HepG2 (cell line): ENCODE data around the gene FMO3. TPM values are rescaled to one million over a fixed set of nuclear protein-coding genes. Genes with fewer than 3 reads are reported as not detected.

ENCODE experiments used
- ATAC-seq: fragments of 200-7000 bp; cut with Tn5 transposase; 3 replicates; pipeline ENCODE4 v1.9.1; 2020; ENCODE audit warnings: mild to moderate bottlenecking, moderate library complexity
- BruUV-seq: library from RNA; stranded (reverse); fragments of 400-500 nt; replicated peaks from 2 replicates; lab custom pipeline; 2021; lab: Mats Ljungman, UMichigan
- CTCF ChIA-PET: fragments of 300-600 bp; formaldehyde crosslinking; extraction: SDS; loops from one replicate; lab custom pipeline; 2021; ENCODE audit warnings: low total read pairs, inconsistent platforms, low intra/inter-chr PET ratio; lab: Yijun Ruan, JAX
- POLR2A ChIA-PET: fragments of 350-600 bp; sonication (Branson Sonifier 250); formaldehyde crosslinking; loops from one replicate; lab custom pipeline; 2020; ENCODE audit warnings: antibody characterized with exemption, inconsistent platforms; lab: Yijun Ruan, JAX
- DNase-seq: peaks from one replicate; pipeline ENCODE4 v3.0.0-alpha.2; 2015; ENCODE audit warnings: low spot score
- FAIRE-seq: peaks from 3 replicates; lab custom pipeline; 2011; peaks lifted over from hg19 to GRCh38; lab: Jason Lieb, UNC
- H2AFZ ChIP-seq: one replicate; pipeline ENCODE4 v1.6.1; 2011; ENCODE audit warnings: low read length, inconsistent platforms
- H3K27ac ChIP-seq: fragments of 300-600 bp; 3 replicates; pipeline ENCODE4 v1.8.0; 2011; ENCODE audit warnings: mixed run types, mild to moderate bottlenecking, mixed read lengths, low read length, inconsistent platforms; ENCODE audit not compliant: insufficient read depth; ENCODE audit errors: extremely low read length
- H3K27me3 ChIP-seq, 2 experiments: fragments of 200-600 bp in 1 of 2; 2 replicates in 1 of 2; 3 replicates in 1 of 2; pipeline versions ENCODE4 v1.6.0 to v1.8.0; 2011; ENCODE audit warnings: low read length in 2 of 2, mild to moderate bottlenecking in 2 of 2, moderate library complexity in 2 of 2, inconsistent platforms in 1 of 2; ENCODE audit not compliant: insufficient read depth in 2 of 2, control insufficient read depth in 1 of 2
- H3K36me3 ChIP-seq, 2 experiments: fragments of 200-600 bp in 1 of 2; replicated peaks in 1 of 2; 2 replicates in 1 of 2; 3 replicates in 1 of 2; pipeline versions ENCODE4 v1.5.1 to v1.8.0; 2011; ENCODE audit warnings: low read length in 2 of 2, inconsistent platforms in 1 of 2; ENCODE audit not compliant: insufficient read depth in 2 of 2, control insufficient read depth in 1 of 2
- H3K4me1 ChIP-seq: 2 replicates; pipeline ENCODE4 v1.5.1; 2012; ENCODE audit warnings: low read length, inconsistent platforms; ENCODE audit not compliant: insufficient read depth
- H3K4me2 ChIP-seq: 2 replicates; pipeline ENCODE4 v1.6.0; 2011; ENCODE audit warnings: low read depth, low read length, inconsistent platforms
- H3K4me3 ChIP-seq, 3 experiments: fragments of 200-600 bp in 1 of 3; sonication (generic), shearing (Covaris generic) in 1 of 3; replicated peaks in 1 of 3; 2 replicates each; pipeline ENCODE4 v1.5.1; 2011 to 2016; ENCODE audit warnings: low read length in 3 of 3, inconsistent platforms in 2 of 3, low read depth in 2 of 3, mild to moderate bottlenecking in 2 of 3, control low read depth in 1 of 3, mixed read lengths in 1 of 3; ENCODE audit not compliant: insufficient read depth in 1 of 3
- H3K79me2 ChIP-seq: one replicate; pipeline ENCODE4 v1.6.1; 2011; ENCODE audit warnings: low read length, inconsistent platforms; ENCODE audit not compliant: insufficient read depth
- H3K9ac ChIP-seq: 2 replicates; pipeline ENCODE4 v1.6.0; 2011; ENCODE audit warnings: mild to moderate bottlenecking, low read depth, low read length, inconsistent platforms; ENCODE audit not compliant: insufficient read depth
- H3K9me3 ChIP-seq: 2 replicates; pipeline ENCODE4 v1.5.1; 2012; ENCODE audit warnings: mild to moderate bottlenecking, low read length
- H4K20me1 ChIP-seq: 2 replicates; pipeline ENCODE4 v1.6.0; 2011; ENCODE audit warnings: inconsistent platforms, mild to moderate bottlenecking, low read length, moderate library complexity; ENCODE audit not compliant: insufficient read depth
- AHR ChIP-seq: IDR thresholded peaks from 2 replicates; pipeline ENCODE4 v1.6.1; 2018; ENCODE audit warnings: missing genetic modification reagents, missing compliant biosample characterization
- CBX5 ChIP-seq: sonication (generic); formaldehyde crosslinking; IDR thresholded peaks from 2 replicates; pipeline ENCODE4 v1.4.0; 2020; ENCODE audit warnings: missing genetic modification reagents, borderline replicate concordance
- CCDC6 ChIP-seq: sonication (generic); formaldehyde crosslinking; IDR thresholded peaks from 2 replicates; pipeline ENCODE4 v1.8.1; 2022; ENCODE audit warnings: mild to moderate bottlenecking, missing genetic modification reagents, moderate library complexity
- CENPX ChIP-seq: sonication (generic); formaldehyde crosslinking; IDR thresholded peaks from 2 replicates; pipeline ENCODE4 v1.9.0; 2021; ENCODE audit warnings: mild to moderate bottlenecking, missing genetic modification reagents, moderate library complexity
- KLF6 ChIP-seq: IDR thresholded peaks from 2 replicates; pipeline ENCODE4 v1.8.0; 2016; ENCODE audit warnings: missing biosample characterization, missing genetic modification reagents
- PCBP1 ChIP-seq: fragments of 200-400 bp; formaldehyde crosslinking; IDR thresholded peaks from 2 replicates; pipeline ENCODE4 v1.6.1; 2017; ENCODE audit warnings: mild to moderate bottlenecking, low read depth, low read length, borderline replicate concordance
- PHF21A ChIP-seq: sonication (generic); formaldehyde crosslinking; IDR thresholded peaks from 2 replicates; pipeline ENCODE4 v1.5.0; 2020; ENCODE audit warnings: mild to moderate bottlenecking, missing genetic modification reagents
- RBM39 ChIP-seq: fragments of 200-400 bp; formaldehyde crosslinking; IDR thresholded peaks from one replicate; pipeline ENCODE4 v1.6.1; 2018; ENCODE audit warnings: antibody characterized with exemption, mild to moderate bottlenecking, low read depth, low read length; ENCODE audit not compliant: poor library complexity, severe bottlenecking
- SOX13 ChIP-seq, 3 experiments: fragments of 450-650 bp in 1 of 3; sonication (generic) in 1 of 3; formaldehyde crosslinking in 1 of 3; IDR thresholded peaks in 2 of 3; conservative IDR thresholded peaks in 1 of 3; 2 replicates each; pipeline versions ENCODE4 v1.5.0 to v1.6.1; 2016 to 2020; ENCODE audit warnings: antibody characterized with exemption in 1 of 3, mild to moderate bottlenecking in 1 of 3, missing compliant biosample characterization in 1 of 3, missing genetic modification reagents in 1 of 3, moderate library complexity in 1 of 3
- ZNF570 ChIP-seq: sonication (generic); formaldehyde crosslinking; IDR thresholded peaks from 2 replicates; pipeline ENCODE4 v1.4.0; 2020; ENCODE audit warnings: mild to moderate bottlenecking, missing genetic modification reagents, borderline replicate concordance
- ZNF761 ChIP-seq: sonication (generic); formaldehyde crosslinking; conservative IDR thresholded peaks from 2 replicates; pipeline ENCODE4 v1.4.0; 2020; ENCODE audit warnings: mild to moderate bottlenecking, missing genetic modification reagents
- ZNF776 ChIP-seq: sonication (generic); formaldehyde crosslinking; IDR thresholded peaks from 2 replicates; pipeline ENCODE4 v1.4.0; 2020; ENCODE audit warnings: mild to moderate bottlenecking, missing genetic modification reagents
- ZNF788 ChIP-seq: sonication (generic); formaldehyde crosslinking; IDR thresholded peaks from 2 replicates; pipeline ENCODE4 v1.5.0; 2020; ENCODE audit warnings: mild to moderate bottlenecking, missing genetic modification reagents, borderline replicate concordance
- ZSCAN20 ChIP-seq: sonication (generic); formaldehyde crosslinking; IDR thresholded peaks from 2 replicates; pipeline ENCODE4 v1.4.0; 2020; ENCODE audit warnings: missing genetic modification reagents, mild to moderate bottlenecking, borderline replicate concordance
- ZSCAN5A ChIP-seq: sonication (generic); formaldehyde crosslinking; IDR thresholded peaks from 2 replicates; pipeline ENCODE4 v1.8.0; 2022; ENCODE audit warnings: mild to moderate bottlenecking, missing genetic modification reagents, borderline replicate concordance
- WGBS: methylation state at CpG from one replicate; pipeline ENCODE4 v1.1.6; 2017; ENCODE audit warnings: low lambda C conversion rate; 5-methylcytosine and 5-hydroxymethylcytosine counted together
- in situ Hi-C: cut with HindIII; loops from 2 replicates; pipeline ENCODE4 v1.10.0; 2017; ENCODE audit warnings: low pct_unique_long_range_greater_than_20kb; ENCODE audit not compliant: extremely low pct_ligation_motif_present
- intact Hi-C: fragments of 100-400 bp; cut with micrococcal nuclease; formaldehyde crosslinking; loops from one replicate; pipeline ENCODE4 v1.10.0; 2022; ENCODE audit not compliant: unreplicated experiment
- polyA plus RNA-seq, 8 experiments: library from polyadenylated mRNA; depleted of rRNA in 3 of 8; stranded (reverse) in 7 of 8; unstranded in 1 of 8; fragments of >200 nt; fragmentation: Illumina TruSeq in 4 of 8; extraction: Trizol in 4 of 8; gene quantifications; 2 replicates each; pipeline versions ENCODE4 v1.2.1 to v1.2.3, GENCODE V29; 2011 to 2016; ENCODE audit warnings: low read depth in 4 of 8, missing spikeins in 1 of 8, mixed read lengths in 1 of 8; ENCODE audit not compliant: insufficient read depth in 1 of 8
- total RNA-seq, 5 experiments: library from RNA; depleted of rRNA; stranded (reverse); fragments of >200 nt; fragmentation: Illumina TruSeq; extraction: Trizol; gene quantifications; 2 replicates each; pipeline ENCODE4 v1.2.3, GENCODE V29; 2016; ENCODE audit warnings: low read depth in 1 of 5
- TF ChIP-seq, protein P1 (sequence below): sonication (generic); formaldehyde crosslinking; IDR thresholded peaks from 2 replicates; pipeline ENCODE4 v1.4.0; 2020; ENCODE audit warnings: mild to moderate bottlenecking, missing genetic modification reagents
- TF ChIP-seq, protein P2 (sequence below), 2 experiments: fragments of 450-650 bp in 1 of 2; sonication (generic) in 1 of 2; formaldehyde crosslinking; IDR thresholded peaks; 2 replicates each; pipeline versions ENCODE4 v1.5.0 to v1.8.0; 2020 to 2022; ENCODE audit warnings: mild to moderate bottlenecking in 1 of 2, missing genetic modification reagents in 1 of 2
- TF ChIP-seq, protein P3 (sequence below): sonication (generic); formaldehyde crosslinking; IDR thresholded peaks from 2 replicates; pipeline ENCODE4 v1.4.0; 2020; ENCODE audit warnings: mild to moderate bottlenecking, missing genetic modification reagents

Gene FMO3
- total and polyA plus RNA-seq, 2 of the 13 experiments (the other 11 are each of a cell fraction or from before 2014, with no cell fraction given), result not detected

DNA sequence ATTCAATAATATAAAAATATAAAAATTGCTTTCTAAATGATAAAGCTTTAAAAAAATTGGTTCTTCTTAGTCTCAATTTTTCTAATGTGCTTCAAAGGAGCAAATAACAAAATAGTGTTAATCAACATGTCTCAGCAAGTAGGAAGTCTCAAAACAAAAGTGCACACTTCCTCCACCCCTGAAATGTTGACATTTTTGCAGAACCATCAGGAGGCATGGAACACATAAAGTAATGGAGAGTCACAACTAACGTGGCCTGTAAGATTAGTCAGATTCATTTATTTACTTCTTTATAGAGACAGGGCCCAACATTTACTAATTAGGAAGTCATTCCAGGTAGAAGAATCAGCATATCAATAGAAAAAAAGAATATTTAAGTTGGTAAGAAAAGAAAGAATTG is 59.5 kb downstream of the FMO3 start:
- Histone ChIP-seq H3K4me1 (no peaks in the 10 kb centered on the region), H3K27me3 (no peaks in the 10 kb centered on the region), H3K27ac (no peak overlapping the region), H3K4me3 (no peak overlapping the region), H3K79me2 (no peaks in the 10 kb centered on the region), H3K9me3 (no peaks in the 10 kb centered on the region; the same call in 1 of the 2 replicates), H3K36me3 (no peaks in the 10 kb centered on the region), H4K20me1 (no peaks in the 10 kb centered on the region), H3K4me2 (no peak overlapping the region), H2AFZ (no peak overlapping the region), H3K9ac (no peak overlapping the region)
- DNase-seq (no peak), ATAC-seq (no peak), FAIRE-seq (no peak)
- TF ChIP-seq AHR (CRISPR knock-in tag) (no peak), SOX13 (IDR thresholded peaks at IDR 0.05) (no peak), SOX13 (CRISPR knock-in tag; conservative IDR thresholded peaks at IDR 0.05 in 1 of 2, IDR thresholded peaks at IDR 0.05 in 1 of 2) (no peak), CENPX (no peak), PCBP1 (no peak), ZSCAN5A (CRISPR knock-in tag) (no peak), ZSCAN20 (no peak), ZNF776 (CRISPR knock-in tag) (no peak), CCDC6 (CRISPR knock-in tag) (no peak), PHF21A (CRISPR knock-in tag) (no peak), ZNF761 (CRISPR knock-in tag) (no peak), CBX5 (CRISPR knock-in tag) (no peak), ZNF570 (CRISPR knock-in tag) (no peak), RBM39 (no peak), ZNF788 (CRISPR knock-in tag) (no peak), KLF6 (CRISPR knock-in tag) (no peak)
- TF ChIP-seq, protein P1, sequence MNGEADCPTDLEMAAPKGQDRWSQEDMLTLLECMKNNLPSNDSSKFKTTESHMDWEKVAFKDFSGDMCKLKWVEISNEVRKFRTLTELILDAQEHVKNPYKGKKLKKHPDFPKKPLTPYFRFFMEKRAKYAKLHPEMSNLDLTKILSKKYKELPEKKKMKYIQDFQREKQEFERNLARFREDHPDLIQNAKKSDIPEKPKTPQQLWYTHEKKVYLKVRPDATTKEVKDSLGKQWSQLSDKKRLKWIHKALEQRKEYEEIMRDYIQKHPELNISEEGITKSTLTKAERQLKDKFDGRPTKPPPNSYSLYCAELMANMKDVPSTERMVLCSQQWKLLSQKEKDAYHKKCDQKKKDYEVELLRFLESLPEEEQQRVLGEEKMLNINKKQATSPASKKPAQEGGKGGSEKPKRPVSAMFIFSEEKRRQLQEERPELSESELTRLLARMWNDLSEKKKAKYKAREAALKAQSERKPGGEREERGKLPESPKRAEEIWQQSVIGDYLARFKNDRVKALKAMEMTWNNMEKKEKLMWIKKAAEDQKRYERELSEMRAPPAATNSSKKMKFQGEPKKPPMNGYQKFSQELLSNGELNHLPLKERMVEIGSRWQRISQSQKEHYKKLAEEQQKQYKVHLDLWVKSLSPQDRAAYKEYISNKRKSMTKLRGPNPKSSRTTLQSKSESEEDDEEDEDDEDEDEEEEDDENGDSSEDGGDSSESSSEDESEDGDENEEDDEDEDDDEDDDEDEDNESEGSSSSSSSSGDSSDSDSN, result no peak
- TF ChIP-seq, protein P2, sequence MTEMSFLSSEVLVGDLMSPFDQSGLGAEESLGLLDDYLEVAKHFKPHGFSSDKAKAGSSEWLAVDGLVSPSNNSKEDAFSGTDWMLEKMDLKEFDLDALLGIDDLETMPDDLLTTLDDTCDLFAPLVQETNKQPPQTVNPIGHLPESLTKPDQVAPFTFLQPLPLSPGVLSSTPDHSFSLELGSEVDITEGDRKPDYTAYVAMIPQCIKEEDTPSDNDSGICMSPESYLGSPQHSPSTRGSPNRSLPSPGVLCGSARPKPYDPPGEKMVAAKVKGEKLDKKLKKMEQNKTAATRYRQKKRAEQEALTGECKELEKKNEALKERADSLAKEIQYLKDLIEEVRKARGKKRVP (CRISPR knock-in tag; IDR thresholded peaks at IDR 0.05), result no peak
- TF ChIP-seq, protein P3, sequence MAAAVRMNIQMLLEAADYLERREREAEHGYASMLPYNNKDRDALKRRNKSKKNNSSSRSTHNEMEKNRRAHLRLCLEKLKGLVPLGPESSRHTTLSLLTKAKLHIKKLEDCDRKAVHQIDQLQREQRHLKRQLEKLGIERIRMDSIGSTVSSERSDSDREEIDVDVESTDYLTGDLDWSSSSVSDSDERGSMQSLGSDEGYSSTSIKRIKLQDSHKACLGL, result no peak
- no TSS peak for BruUV-seq
- intact Hi-C loops, result no loop called here
- ChIA-PET CTCF (no interaction called here), POLR2A (no interaction called here)
- WGBS, result 41% methylated on average over 1 of the region's 1 CpG
- in situ Hi-C loops, result no loop called here
